Inflammatory macrophage treated with lipopolysaccharide for 1 hour (primary cell): ENCODE measurements around the gene VWA3B.
"Not testable (repeated sequence)": the region's sequence is repeated elsewhere in the genome, so short reads cannot be mapped to it uniquely, and the experiment has no call there.

Source experiments
- DNase-seq, 2 donors: peaks; one replicate each; pipeline ENCODE4 v3.0.0-alpha.2; 2020 to 2022

VWA3B gene

DNA sequence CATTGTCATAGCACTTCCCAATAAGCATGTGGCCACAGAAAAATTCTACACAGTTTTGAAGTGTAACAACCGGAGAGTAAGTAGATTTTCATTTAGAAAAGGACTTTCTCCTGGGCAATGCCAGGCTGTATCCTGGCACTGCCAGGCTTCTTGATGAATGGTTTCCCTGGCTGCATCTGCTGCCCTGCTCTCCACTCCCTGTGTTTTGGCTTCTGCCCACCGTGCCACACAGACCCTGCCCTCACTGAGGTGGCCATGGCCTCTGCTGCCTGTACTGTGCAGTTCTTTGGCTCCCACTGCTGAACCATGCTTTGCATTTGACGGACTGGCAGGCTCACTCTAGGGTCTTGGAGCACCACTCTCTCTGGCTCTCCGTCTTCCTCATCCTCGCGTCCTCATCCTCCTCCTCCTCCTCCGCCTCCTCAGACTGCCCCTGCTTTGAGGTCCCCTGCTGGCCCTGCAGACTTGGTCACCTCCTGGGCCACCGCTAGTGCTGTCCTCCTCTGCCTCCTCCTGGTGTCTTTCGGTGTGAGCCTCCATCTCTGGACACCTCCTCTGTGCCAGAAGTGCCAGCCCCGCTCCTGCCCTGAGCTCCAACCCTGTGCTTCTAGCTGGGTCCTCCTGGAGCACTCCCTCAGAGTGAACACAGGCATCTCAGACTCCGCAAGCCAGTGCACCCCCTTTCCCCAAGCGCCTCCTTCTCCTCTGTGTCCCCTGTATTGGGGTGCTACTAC is 213.3 kb downstream of the VWA3B start:
- no peak for DNase-seq

DNA sequence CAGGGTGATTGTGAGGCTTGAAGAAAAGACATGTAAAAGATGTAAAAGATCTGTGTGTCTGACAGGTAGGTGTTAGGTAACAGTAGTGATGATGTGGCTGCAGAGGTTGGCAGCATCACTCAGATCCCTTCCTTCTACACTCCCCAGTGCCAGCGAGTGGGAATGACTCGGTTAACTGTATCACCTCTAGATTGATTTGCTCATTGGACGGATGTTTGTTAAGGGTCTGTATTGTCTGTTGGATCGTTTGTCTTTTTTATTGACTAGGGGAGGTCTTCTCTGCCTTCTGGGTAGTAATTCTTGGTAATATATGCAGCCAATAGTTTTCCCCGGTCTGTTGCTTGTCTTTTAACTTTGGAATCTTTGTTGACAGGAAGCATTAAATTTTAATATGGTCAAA is 214.5 kb downstream of the VWA3B start:
- DNase-seq = no peak

DNA sequence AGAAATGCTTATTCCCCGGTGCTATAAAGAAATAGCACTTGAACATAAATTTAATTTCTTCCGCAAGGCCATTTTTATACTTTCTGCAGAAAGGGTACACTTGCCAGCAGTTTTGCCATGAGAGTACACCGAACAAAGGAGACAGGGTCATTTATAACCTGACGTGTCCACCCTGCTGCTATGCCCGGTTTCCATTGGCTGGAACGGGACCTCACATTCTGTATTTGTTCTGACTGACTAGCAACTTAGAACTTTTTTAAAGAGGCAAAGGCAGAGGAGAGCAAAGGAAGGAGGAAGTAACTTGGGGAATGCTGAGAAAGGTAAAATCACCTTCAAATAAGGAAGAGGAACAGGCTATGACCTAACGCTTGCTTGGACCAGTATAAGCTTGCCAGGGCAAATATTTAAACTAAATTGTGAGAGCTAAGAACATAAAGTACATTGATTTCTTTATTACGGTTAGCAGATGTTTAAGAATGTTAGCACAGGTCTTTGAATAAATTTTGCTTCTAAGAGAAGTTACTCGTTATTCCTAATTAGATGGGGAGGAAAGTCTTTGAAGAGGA is 220.2 kb downstream of the VWA3B start:
- not testable (repeated sequence) for DNase-seq

DNA sequence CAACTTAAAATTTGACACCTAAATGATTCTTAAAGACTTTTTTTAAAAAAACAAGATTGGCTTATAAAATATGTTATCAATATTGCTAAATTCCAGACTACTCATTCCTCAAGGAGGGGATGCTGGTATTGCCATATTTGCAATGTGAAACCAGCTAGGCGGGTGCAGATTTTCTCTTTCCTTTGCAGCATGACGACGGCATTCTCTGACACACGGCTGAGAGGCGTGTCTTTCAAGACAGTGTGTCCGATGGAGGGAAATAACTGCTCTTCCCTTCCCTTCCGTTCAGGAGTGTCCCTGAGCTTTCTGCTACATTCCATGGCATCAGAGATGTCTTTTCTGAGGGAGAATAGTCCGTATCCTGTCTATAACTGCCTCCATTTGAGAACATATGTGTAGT is 221.1 kb downstream of the VWA3B start:
- DNase-seq = no peak

DNA sequence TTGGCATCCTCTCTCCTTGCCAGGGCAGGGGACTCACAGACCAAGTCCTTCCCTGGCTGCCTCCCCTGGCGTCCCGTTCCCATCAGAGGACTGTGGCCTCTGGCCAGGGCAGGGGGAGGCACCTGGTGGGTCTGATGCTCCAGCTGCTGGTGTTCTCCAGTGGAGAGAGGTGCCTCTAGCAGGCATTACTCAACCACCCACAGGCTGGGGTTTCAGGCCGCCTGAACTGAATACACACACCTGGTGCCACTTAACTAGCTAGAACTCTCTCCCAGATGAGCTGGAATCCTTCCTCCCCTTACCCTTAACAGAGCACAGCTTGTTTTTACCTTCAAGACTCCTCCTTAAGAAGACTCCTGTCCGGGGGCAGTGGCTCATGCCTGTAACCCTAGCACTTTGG is 221.6 kb downstream of the VWA3B start:
- no peak for DNase-seq

DNA sequence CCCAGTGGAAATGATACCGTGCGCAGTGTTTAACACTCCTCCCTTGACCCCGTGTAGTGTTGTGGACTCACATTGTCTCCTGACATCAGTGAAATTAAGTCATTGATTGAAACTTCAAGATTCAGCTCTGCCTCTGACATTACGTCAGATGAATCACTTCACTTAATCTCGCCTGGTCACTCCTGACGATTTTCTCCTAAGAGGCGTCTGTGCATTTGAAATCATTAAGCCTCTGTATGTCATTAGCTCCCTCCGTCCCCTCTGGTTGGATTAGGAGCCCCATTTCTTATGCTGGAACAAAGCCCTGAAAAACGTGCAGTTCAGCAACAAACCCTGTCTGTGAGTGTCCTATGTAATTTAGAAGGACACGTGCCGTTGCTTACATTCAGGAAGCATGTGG is 222.6 kb downstream of the VWA3B start:
- no peak for DNase-seq

DNA sequence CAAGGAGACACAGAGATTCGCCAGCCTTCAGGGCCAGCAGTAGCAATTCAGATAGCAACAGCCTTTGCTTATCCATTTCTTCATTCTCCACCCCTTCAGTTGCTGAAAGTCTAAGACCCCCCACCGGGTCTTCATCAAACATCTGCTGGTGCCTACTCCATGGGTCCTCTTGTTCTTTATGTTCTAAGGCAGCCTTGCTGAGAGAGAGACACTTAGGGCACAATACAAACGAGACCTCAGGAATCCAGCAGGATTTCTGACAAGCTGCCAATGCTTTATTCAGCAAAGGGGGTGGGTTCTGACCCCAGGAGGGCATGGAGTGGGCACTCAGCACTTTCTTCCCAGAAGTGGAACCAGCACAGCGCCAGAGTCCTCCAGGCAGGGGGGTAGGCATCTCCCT is 223.0 kb downstream of the VWA3B start:
- DNase-seq = no peak

DNA sequence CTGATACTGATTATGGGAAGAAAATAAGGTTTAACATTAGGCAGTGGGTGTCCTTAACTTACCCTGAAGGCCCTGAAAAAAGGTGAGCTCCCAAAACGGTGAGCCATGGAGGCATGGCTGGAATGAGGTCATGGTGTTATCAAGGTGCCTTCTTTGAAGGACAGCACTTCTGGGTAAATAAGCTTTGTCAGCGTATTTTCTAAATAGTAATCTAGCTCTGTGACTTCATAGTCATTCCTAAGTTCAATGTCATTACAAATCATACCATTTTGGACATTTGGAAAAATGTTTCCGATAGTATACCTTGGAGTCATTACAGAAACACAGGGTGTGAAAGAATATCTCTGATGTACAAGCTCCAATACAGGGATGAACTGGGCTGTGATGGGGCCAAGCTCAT is 224.1 kb downstream of the VWA3B start:
- DNase-seq = no peak

DNA sequence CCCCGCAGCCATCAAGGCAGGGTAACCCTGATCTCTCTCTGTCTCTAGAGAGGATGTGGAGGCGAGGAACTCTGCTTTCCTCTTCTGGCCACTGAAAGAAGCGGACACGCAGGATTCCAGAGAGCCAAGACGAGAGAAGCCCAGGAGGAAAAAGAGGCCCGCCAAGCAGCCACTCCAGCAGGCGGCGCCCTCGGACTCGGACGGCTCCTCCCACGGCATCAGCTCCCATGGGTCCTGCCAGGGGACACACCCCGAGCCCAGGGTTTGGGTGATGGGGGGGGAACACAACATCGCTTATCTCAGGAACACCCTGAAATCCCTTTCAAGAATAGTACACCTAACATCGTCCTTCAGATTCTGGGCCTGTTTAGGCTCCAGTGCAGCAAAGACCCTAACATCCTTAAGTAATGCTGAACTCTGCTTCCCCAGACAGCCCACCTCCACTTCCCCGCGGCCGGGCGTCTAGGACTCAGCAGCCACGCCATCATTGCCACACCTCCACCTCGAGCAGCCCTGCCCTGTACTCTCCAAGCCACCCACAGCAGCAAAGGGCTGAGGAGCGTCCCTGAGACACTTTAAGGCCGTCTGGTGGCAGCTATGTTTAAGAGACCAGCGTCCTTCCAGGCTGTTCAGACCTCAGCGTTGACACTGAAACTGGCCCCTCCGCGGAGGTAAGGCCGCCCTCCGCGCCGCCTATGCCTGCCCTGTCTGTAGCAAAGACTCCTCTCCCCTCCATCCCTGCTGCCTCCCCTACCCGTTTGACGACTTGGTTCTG is 225.0 kb downstream of the VWA3B start:
- no peak for DNase-seq

DNA sequence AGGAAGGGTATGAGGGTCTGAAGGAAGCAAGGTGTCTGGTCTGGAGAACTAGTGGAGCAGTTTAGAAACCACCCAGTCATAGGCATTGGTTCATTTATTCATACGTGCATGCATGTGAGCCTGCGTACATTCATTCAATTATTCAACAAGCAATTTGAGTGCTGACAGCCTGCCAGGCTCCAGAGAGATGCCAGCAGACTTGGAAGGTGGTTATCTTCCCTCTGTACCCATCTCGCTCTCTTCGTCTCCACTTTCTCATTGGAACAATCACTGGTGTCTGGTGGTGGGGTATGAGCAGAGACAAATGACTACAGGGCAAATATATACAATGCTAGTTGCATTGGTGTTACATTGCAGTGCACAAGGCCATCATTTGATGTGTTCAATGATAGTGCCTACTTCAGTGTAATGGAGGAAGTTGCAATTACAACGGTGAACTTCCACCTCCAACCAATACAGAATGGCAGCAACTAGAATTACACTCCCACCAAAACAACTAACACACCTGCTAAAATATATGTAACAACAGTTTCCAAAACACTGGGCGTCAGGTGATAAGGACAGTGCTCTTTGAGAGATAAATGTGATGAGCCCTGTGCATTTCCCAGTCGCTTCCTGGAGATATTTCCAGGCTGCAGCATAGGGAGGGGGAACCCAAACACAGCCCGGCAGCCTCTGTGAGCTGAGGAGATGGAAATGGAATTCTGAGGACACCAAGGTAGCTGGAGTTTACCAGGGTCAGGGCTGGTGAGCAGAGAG is 226.7 kb downstream of the VWA3B start:
- DNase-seq = no peak

DNA sequence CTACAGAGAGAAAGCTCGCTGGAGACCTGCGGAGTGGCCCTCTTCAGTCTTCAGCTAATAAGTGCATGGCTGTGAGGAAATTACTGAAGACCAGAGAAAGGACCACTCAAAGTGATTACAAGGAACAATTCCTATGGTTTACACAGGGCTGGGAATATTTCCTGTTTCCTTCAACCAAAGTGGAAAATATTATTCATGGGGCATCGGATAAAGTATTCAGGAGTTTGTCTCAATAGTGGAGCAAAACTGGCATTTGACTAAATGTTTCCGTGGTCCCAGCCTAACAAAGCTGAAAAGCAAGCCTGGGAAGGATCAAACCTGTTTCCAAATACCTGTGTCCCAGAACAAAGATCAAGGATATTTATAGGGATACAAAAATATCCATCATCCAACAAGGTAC is 227.3 kb downstream of the VWA3B start:
- no peak for DNase-seq

DNA sequence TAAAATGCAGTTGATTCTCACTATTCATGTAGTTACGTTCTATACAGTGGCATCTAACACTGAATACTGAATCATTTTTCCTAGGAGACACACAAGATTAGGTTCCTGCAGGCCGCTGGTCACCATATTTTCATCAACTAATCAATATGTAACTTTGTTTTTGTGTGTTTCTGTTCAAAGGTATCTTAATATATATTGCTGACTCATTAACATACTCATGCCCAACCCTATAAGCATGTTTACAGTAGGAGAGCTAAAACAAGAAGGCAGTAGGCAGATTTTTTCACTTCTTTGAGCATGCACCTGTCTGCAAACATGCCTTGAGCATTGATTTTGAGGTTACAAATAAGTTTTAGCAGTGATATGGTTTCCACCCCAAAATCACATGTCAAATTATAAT is 229.0 kb downstream of the VWA3B start:
- no peak for DNase-seq

DNA sequence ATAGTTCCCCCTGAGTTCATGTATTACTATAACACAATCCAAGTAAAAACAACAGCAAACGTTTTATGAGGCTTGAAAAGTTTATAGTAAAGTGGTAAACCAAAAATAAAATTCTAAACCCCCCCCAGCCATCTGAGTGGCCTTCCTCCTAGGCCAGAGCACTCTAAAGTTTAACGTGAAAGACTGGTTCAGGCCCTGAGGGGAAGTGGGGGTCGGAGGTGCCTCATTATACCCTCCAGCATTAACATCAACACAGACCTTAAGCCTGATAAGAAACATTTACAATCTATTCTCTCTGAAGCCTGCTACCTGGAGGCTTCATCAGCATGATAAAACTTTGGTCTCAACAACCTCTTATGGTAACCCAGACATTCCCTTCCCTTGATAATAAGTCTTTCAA is 230.2 kb downstream of the VWA3B start:
- no peak for DNase-seq

DNA sequence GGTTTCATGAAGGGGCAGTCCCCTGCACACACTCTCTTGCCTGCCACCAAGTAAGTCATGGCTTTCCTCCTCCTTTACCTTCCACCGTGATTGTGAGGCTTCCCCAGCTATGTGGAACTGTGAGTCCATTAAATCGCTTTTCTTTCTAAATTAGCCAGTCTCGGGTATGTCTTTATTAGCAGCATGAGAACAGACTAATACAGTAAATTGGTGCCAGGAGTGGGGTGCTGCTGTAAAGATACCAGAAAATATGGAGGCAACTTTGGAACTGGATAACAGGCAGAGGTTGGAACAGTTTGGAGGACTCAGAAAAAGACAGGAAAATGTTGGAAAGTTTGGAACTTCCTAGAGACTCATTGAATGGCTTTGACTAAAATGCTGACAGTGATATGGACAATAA is 233.2 kb downstream of the VWA3B start:
- DNase-seq = not testable (repeated sequence)

DNA sequence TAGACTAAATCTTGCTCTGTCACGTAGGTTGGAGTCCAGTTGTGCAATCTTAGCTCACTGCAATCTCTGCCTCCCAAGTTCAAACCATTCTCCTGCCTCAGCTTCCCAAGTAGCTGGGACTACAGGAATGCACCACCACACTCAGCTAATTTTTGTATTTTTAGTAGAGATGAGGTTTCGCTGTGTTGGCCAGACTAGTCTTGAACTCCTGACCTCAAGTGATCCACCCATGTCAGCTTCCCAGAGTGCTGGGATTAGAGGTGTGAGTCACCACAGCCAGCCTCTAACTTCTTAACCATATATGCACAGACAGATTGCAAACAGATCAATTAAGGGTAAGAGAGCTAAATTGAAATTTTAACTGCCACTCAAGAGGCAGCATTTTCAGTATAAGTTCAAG is 237.2 kb downstream of the VWA3B start:
- DNase-seq = no peak

DNA sequence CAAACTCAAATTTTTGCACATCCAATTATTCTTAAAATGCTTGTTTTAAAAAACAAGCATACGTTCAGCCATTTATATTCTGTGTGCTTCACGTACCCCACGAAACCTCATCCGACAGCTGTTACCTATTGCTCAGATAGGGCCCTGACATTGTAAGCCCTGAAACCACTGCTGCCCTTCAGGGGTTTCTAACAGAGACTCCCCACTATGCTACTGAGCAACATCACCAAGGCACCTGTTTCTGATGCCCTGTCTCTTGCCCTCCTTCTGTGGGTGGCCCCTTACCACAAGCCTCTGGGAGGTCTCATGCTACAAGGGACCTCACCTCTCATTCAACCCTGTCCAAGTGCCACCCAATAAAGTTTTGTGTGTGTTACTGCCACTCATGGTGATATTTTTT is 240.8 kb downstream of the VWA3B start:
- no peak for DNase-seq

DNA sequence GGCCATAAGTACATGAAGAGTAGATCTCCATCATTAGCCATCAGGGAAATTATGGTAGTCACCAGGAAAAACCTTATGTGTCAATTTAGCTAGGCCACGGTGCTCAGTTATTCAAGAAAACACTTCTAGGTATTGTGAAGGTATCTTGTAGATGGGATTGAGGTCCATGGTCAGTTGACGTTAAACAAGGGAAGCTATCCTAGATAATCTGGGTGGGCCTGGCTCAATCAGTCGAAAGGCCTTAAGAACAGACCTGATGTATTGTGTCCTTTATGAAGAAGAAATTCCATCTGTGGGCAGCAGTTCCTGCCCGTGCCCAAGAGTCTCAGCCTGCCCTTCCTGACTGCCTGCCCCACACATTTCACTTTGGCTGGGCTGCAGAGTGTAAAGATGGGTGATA is 242.6 kb downstream of the VWA3B start:
- DNase-seq = no peak

DNA sequence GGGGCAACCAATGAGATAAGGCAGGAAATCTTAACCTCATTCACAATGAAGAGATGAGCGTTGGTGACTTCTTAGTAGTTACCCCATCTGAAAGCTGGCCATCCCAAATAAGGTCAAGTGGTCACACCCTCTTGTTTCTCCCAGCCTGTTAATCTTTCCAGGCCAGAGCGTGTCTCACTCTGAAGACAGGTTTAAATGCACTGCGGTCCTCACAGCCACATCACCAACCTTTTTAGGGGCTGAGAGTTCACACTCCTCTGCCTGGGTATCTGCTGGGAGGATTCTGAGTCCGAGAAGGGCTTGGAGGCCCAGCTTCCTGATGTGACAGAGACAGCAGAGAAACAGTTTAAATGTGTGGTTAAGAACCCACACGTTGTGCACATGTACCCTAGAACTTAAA is 246.0 kb downstream of the VWA3B start:
- no peak for DNase-seq

DNA sequence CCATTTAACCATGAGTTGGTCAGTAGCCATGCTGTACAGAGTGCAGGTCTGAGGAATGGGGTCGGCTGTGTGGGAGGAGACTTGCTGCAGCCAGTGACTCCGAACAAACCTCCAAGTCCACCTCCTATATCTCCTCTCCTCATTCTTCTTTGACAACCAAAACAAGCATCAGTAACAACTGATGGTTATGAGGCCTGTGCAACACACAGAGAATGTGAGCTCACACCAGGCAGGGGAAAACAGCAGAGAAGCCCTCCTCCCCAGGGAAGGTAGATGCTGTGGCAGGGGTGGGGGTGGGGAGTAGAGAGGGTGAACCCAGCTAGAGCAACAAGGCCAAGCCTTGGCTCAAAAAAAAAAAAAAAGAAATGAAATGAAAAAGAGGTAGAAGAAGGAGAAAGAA is 247.0 kb downstream of the VWA3B start:
- no peak for DNase-seq

DNA sequence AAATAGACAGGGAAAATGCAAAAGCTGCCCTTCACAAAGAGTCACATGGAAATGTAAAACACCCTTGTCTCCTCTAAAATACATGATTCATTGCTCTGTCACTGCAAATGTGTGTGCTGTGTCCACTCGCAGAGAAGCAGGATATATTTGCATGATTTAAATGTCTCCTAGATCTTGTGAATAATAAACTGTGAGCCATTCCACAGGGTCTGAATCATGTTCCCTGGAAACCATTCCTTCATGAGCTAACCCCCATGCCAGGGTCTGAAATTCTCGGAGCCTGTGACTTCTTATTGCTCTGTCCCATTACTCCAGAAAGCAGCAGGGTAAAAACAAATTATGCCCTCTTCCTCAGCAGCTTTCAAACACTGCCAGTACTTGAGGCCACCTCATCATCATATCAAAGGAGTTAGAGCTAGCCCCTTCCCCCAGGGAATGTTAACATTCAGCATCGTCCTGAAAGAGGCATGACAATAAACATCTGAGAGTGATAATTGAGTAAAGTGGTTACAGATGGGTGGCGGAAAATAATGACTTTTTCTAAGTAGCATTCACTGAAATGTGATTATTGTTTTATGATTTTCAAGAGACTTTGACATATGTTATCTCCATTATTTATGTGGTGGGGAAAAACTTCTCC is 247.6 kb downstream of the VWA3B start:
- no peak for DNase-seq

DNA sequence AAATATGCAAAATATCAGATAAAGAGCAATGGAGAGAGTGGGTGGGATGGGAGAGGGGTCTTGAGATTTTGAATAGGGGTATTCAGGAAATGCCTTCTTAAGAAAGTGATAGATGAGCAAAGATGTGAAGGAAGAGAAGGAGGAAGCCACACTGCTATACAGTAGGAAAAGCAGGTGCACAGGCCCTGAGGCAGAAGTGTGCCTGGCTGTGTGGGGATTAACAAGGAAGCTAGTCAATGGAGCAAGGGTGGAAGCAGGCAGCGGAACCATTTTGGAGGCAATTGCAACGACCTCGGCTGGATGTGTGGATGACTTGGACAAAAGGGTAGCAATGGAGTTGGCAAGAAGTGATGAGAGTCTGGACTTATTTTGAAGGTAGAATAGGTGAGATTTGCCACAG is 248.3 kb downstream of the VWA3B start:
- no peak for DNase-seq

DNA sequence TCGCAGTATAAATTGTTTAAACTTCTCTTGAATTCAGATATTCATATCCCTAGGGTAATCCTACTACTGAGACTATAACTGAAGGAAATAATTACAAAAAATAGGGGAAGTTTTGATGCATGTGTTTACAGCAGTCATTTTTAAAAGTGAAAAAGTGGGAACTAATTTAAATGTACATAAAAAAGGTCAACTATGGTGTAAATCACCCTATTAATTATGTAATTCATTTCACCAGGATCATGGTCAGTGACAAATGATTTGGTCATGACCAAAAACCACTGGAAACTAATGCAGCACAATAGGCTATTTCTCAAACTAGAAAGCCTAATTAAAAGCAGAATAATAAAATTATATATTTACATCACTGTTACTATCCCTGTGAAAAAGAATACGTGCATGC is 254.3 kb downstream of the VWA3B start:
- peak; percentile 33 to 34 for DNase-seq

DNA sequence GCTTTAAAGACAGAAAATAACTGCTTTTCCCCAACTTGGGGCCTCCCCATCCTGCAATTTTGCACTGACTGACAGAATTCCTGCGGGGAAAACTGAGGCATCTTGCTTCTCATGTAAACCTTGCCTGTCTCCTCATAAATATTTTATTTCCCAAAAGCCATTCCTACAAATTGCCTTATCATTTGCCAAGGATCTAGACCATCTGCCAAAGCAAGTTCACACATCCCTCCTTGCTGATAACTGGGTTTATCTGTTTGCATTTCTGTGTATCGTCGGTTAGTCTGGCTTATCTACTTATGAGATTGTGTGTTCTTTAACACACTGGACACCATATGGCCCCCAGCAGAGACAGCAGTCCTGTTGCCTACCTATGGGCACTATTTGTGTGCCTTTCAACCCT is 256.3 kb downstream of the VWA3B start:
- DNase-seq = no peak
